DMS53 treated with DMSO at 0.1 percent for 48 hours (cell line): ENCODE results near the gene TNRC6B.
A peak's percentile ranks its signal among the peaks of the same experiment; 100 is the strongest.
"Not testable (repeated sequence)": the region's sequence is repeated elsewhere in the genome, so short reads cannot be mapped to it uniquely, and the experiment has no call there.

ENCODE experiments used
- DNase-seq: peaks from one replicate; lab custom pipeline; 2025; ENCODE audit not compliant: unreplicated experiment; lab: John Stamatoyannopoulos, UW

Gene TNRC6B

GRCh38 chr22:40346185-40347118 is 168.7 kb downstream of the TNRC6B start, which contains the start of gene ADSL:
Gene ADSL, plus strand, starts transcription at chr22:40346500. Its CDS starts 59 bp downstream, at chr22:40346559.
- peak; percentile 64 for DNase-seq

- no peak for DNase-seq
Measured at GRCh38 chr22:40347300-40347699, 169.6 kb downstream of the TNRC6B start.

- DNase-seq = peak; percentile 11
Measured at GRCh38 chr22:40348025-40348658, 170.4 kb downstream of the TNRC6B start.

GRCh38 chr22:40352763-40353162 is 175.0 kb downstream of the TNRC6B start:
- DNase-seq = no peak

GRCh38 chr22:40361100-40361499 is 183.4 kb downstream of the TNRC6B start:
- DNase-seq = no peak

- no peak for DNase-seq
Measured at GRCh38 chr22:40363059-40363458, 185.3 kb downstream of the TNRC6B start.

- DNase-seq = no peak
Measured at GRCh38 chr22:40364431-40364830, 186.7 kb downstream of the TNRC6B start.

- DNase-seq = no peak
Measured at GRCh38 chr22:40366068-40366467, 188.3 kb downstream of the TNRC6B start.

- no peak for DNase-seq
Measured at GRCh38 chr22:40367342-40367741, 189.6 kb downstream of the TNRC6B start.

GRCh38 chr22:40368016-40368415 is 190.3 kb downstream of the TNRC6B start:
- DNase-seq = no peak

- no peak for DNase-seq
Measured at GRCh38 chr22:40368836-40369235, 191.1 kb downstream of the TNRC6B start.

- DNase-seq = no peak
Measured at GRCh38 chr22:40374567-40374966, 196.8 kb downstream of the TNRC6B start.

- no peak for DNase-seq
Measured at GRCh38 chr22:40376149-40376548, 198.4 kb downstream of the TNRC6B start.

GRCh38 chr22:40377931-40378330 is 200.2 kb downstream of the TNRC6B start:
- DNase-seq = no peak

- not testable (repeated sequence) for DNase-seq
Measured at GRCh38 chr22:40378448-40378847, 200.7 kb downstream of the TNRC6B start.

GRCh38 chr22:40381461-40381860 is 203.7 kb downstream of the TNRC6B start:
- DNase-seq = no peak

- DNase-seq = no peak
Measured at GRCh38 chr22:40383905-40384304, 206.2 kb downstream of the TNRC6B start.

- no peak for DNase-seq
Measured at GRCh38 chr22:40385036-40385782, 207.5 kb downstream of the TNRC6B start.
